Thyroid gland (tissue), 4 donors: ENCODE measurements around the gene KAZN. TPM values are rescaled to one million over a fixed set of nuclear protein-coding genes. Genes with fewer than 3 reads are reported as not detected.

Source experiments
- DNase-seq, 2 donors: peaks; one replicate each; pipeline ENCODE4 v3.0.0-alpha.2; 2019
- H3K27ac ChIP-seq, 3 donors: fragments of 200-600 bp; sonication (generic); 1 replicate in 2 of 3; 2 replicates in 1 of 3; pipeline ENCODE4 v1.5.1; 2016 to 2019; ENCODE audit warnings: mild to moderate bottlenecking in 1 of 3, moderate library complexity in 1 of 3
- H3K27me3 ChIP-seq: fragments of 200-600 bp; sonication (generic); one replicate; pipeline ENCODE4 v1.5.1; 2019
- H3K36me3 ChIP-seq, 2 donors: fragments of 200-600 bp; sonication (generic); one replicate each; pipeline ENCODE4 v1.5.1; 2016 to 2019
- H3K4me1 ChIP-seq, 2 donors: fragments of 200-600 bp; sonication (generic); one replicate each; pipeline ENCODE4 v1.5.1; 2017 to 2019
- H3K4me3 ChIP-seq, 3 donors: fragments of 200-600 bp; sonication (generic); replicated peaks in 1 of 3; 1 replicate in 2 of 3; 2 replicates in 1 of 3; pipeline ENCODE4 v1.5.1; 2016; ENCODE audit warnings: mild to moderate bottlenecking in 1 of 3
- H3K9me3 ChIP-seq: fragments of 200-600 bp; sonication (generic); one replicate; pipeline ENCODE4 v1.5.1; 2017
- CTCF ChIP-seq, 6 experiments: fragments of 200-600 bp in 3 of 6; fragments of 450-650 bp in 3 of 6; sonication (generic) in 3 of 6; IDR thresholded peaks; one replicate each; pipeline ENCODE4 v1.5.1; 2016 to 2019; ENCODE audit warnings: antibody characterized with exemption in 6 of 6, mild to moderate bottlenecking in 2 of 6, inconsistent platforms in 1 of 6, moderate library complexity in 1 of 6
- POLR2A ChIP-seq, 2 donors: fragments of 450-650 bp; IDR thresholded peaks; one replicate each; pipeline ENCODE4 v1.6.1; 2017; ENCODE audit warnings: antibody characterized with exemption in 2 of 2, mild to moderate bottlenecking in 2 of 2, moderate library complexity in 1 of 2
- WGBS, 2 donors: methylation state at CpG; one replicate each; pipeline ENCODE4 v1.1.5; 2017; 5-methylcytosine and 5-hydroxymethylcytosine counted together
- intact Hi-C: fragments of 100-400 bp; cut with DNase I; formaldehyde crosslinking; loops from one replicate; pipeline ENCODE4 v1.15.1; 2023
- total RNA-seq, 4 donors: library from RNA; depleted of rRNA; stranded (reverse); fragments of >200 nt; gene quantifications; one replicate each; pipeline ENCODE4 v1.2.3, GENCODE V29; 2016

Gene KAZN
- total RNA-seq, 4 donors from 2014 or later = 14.8 to 28.6 (median 18.2) TPM

GRCh38 chr1:15156807-15157380, 558.4 kb downstream of the KAZN start:
- WGBS, 2 donors = 81 to 87% methylated on average over 9 of the region's 9 CpGs
- TF ChIP-seq POLR2A (IDR thresholded peaks at IDR 0.05) = no peak
- TF ChIP-seq CTCF (IDR thresholded peaks at IDR 0.05) = no peak
- no peaks in the 10 kb centered on the region for H3K27me3 ChIP-seq
- no peaks in the 10 kb centered on the region for H3K9me3 ChIP-seq
- intact Hi-C loops = no loop called here
- H3K27ac ChIP-seq = no peak overlapping the region
- no peaks in the 10 kb centered on the region for H3K36me3 ChIP-seq
- no peak for DNase-seq
- no peak overlapping the region for H3K4me3 ChIP-seq
- peaks cover 0 to 14% of the 10 kb centered on the region in 2 donors for H3K4me1 ChIP-seq

- no peak for DNase-seq
- peaks cover 0 to 11% of the 10 kb centered on the region in 2 donors for H3K4me1 ChIP-seq
- no peak for TF ChIP-seq CTCF (IDR thresholded peaks at IDR 0.05)
- no peak for TF ChIP-seq POLR2A (IDR thresholded peaks at IDR 0.05)
- no peaks in the 10 kb centered on the region for H3K27me3 ChIP-seq
- H3K9me3 ChIP-seq = no peaks in the 10 kb centered on the region
- intact Hi-C loops = no loop called here
- 85 to 91% methylated on average over 17 of the region's 17 CpGs for WGBS, 2 donors
- H3K27ac ChIP-seq = no peak overlapping the region
- no peak overlapping the region for H3K4me3 ChIP-seq
- H3K36me3 ChIP-seq = no peaks in the 10 kb centered on the region
Measured at GRCh38 chr1:15157524-15158399, 559.3 kb downstream of the KAZN start.

- H3K4me1 ChIP-seq = peaks cover 0 to 11% of the 10 kb centered on the region in 2 donors
- TF ChIP-seq POLR2A (IDR thresholded peaks at IDR 0.05) (no peak), CTCF (IDR thresholded peaks at IDR 0.05) (no peak)
- no peak for DNase-seq
- H3K4me3 ChIP-seq = no peak overlapping the region
- H3K27me3 ChIP-seq = no peaks in the 10 kb centered on the region
- no peaks in the 10 kb centered on the region for H3K9me3 ChIP-seq
- intact Hi-C loops = no loop called here
- no peak overlapping the region for H3K27ac ChIP-seq
- 69 to 71% methylated on average over 13 of the region's 13 CpGs for WGBS, 2 donors
- no peaks in the 10 kb centered on the region for H3K36me3 ChIP-seq
Measured at GRCh38 chr1:15158506-15159165, 560.2 kb downstream of the KAZN start.

- Histone ChIP-seq H3K36me3 (no peaks in the 10 kb centered on the region), H3K4me1 (peaks cover 0 to 7% of the 10 kb centered on the region in 2 donors), H3K4me3 (no peak overlapping the region), H3K9me3 (no peaks in the 10 kb centered on the region), H3K27ac (no peak overlapping the region), H3K27me3 (no peaks in the 10 kb centered on the region)
- DNase-seq = no peak
- TF ChIP-seq CTCF (IDR thresholded peaks at IDR 0.05) = no peak
- no peak for TF ChIP-seq POLR2A (IDR thresholded peaks at IDR 0.05)
- WGBS, 2 donors = 55 to 60% methylated on average over 7 of the region's 7 CpGs
- intact Hi-C loops = no loop called here
Measured at GRCh38 chr1:15159166-15159555, 560.7 kb downstream of the KAZN start.
